Astrocyte (in vitro differentiated cells and primary cell): ENCODE results near the gene CAPN3. TPM values are rescaled to one million over a fixed set of nuclear protein-coding genes. Genes with fewer than 3 reads are reported as not detected.
A peak's percentile ranks its signal among the peaks of the same experiment; 100 is the strongest.

Experiments used
- DNase-seq: peaks from one replicate; pipeline ENCODE4 v3.0.0-alpha.2; 2010; ENCODE audit warnings: low read depth
- FAIRE-seq: peaks from 2 replicates; lab custom pipeline; 2011; peaks lifted over from hg19 to GRCh38; lab: Jason Lieb, UNC
- H2AFZ ChIP-seq: 2 replicates; pipeline ENCODE4 v1.6.0; 2012; ENCODE audit warnings: low read depth, low read length, inconsistent platforms
- H3K27ac ChIP-seq: 2 replicates; pipeline ENCODE4 v1.5.1; 2011; ENCODE audit warnings: low read depth, low read length, inconsistent platforms
- H3K27me3 ChIP-seq: 2 replicates; pipeline ENCODE4 v1.6.0; 2011; ENCODE audit warnings: low read length, inconsistent platforms; ENCODE audit not compliant: insufficient read depth
- H3K36me3 ChIP-seq: 2 replicates; pipeline ENCODE4 v1.5.1; 2011; ENCODE audit warnings: low read length, inconsistent platforms; ENCODE audit not compliant: insufficient read depth
- H3K4me1 ChIP-seq: 2 replicates; pipeline ENCODE4 v1.5.1; 2011; ENCODE audit warnings: low read length, inconsistent platforms; ENCODE audit not compliant: insufficient read depth
- H3K4me2 ChIP-seq: 2 replicates; pipeline ENCODE4 v1.6.0; 2012; ENCODE audit warnings: low read length, inconsistent platforms
- H3K4me3 ChIP-seq: 2 replicates; pipeline ENCODE4 v1.5.1; 2011; ENCODE audit warnings: low read depth, mild to moderate bottlenecking, low read length, inconsistent platforms; ENCODE audit not compliant: insufficient read depth
- H3K79me2 ChIP-seq: 2 replicates; pipeline ENCODE4 v1.6.0; 2012; ENCODE audit warnings: mild to moderate bottlenecking, low read length, inconsistent platforms; ENCODE audit not compliant: insufficient read depth
- H3K9ac ChIP-seq: 2 replicates; pipeline ENCODE4 v1.6.0; 2012; ENCODE audit warnings: mild to moderate bottlenecking, low read length, inconsistent platforms
- H3K9me3 ChIP-seq: 2 replicates; pipeline ENCODE4 v1.5.1; 2012; ENCODE audit warnings: low read depth, mild to moderate bottlenecking, low read length, inconsistent platforms; ENCODE audit not compliant: insufficient read depth
- H4K20me1 ChIP-seq: 2 replicates; pipeline ENCODE4 v1.6.0; 2012; ENCODE audit warnings: low read length, inconsistent platforms; ENCODE audit not compliant: insufficient read depth
- H3K27ac Mint-ChIP-seq: one replicate; pipeline ENCODE4 v1.8.0; 2021; ENCODE audit warnings: mild to moderate bottlenecking, mixed read lengths; ENCODE audit not compliant: unreplicated experiment
- H3K27me3 Mint-ChIP-seq: one replicate; pipeline ENCODE4 v1.8.0; 2021; ENCODE audit warnings: low read depth, mixed read lengths; ENCODE audit not compliant: unreplicated experiment
- H3K36me3 Mint-ChIP-seq: one replicate; pipeline ENCODE4 v1.8.0; 2021; ENCODE audit warnings: low read depth, mixed read lengths; ENCODE audit not compliant: unreplicated experiment
- H3K4me1 Mint-ChIP-seq: one replicate; pipeline ENCODE4 v1.8.0; 2021; ENCODE audit warnings: low read depth, mixed read lengths; ENCODE audit not compliant: unreplicated experiment
- H3K4me3 Mint-ChIP-seq: one replicate; pipeline ENCODE4 v1.8.0; 2021; ENCODE audit warnings: mild to moderate bottlenecking, moderate library complexity, mixed read lengths; ENCODE audit not compliant: unreplicated experiment
- H3K9me3 Mint-ChIP-seq: one replicate; pipeline ENCODE4 v1.8.0; 2021; ENCODE audit warnings: mild to moderate bottlenecking, mixed read lengths; ENCODE audit not compliant: unreplicated experiment
- EZH2 ChIP-seq: IDR thresholded peaks from 2 replicates; pipeline ENCODE4 v1.6.1; 2012; ENCODE audit warnings: mild to moderate bottlenecking, low read length, inconsistent platforms; ENCODE audit not compliant: insufficient read depth
- total RNA-seq: library from RNA; stranded (reverse); gene quantifications from 2 replicates; pipeline ENCODE4 v1.2.1, GENCODE V29; 2021
- TF ChIP-seq, protein P1 (sequence below): IDR thresholded peaks from 2 replicates; pipeline ENCODE4 v1.5.1; 2011; ENCODE audit warnings: low read depth, mild to moderate bottlenecking, inconsistent platforms, low read length, moderate library complexity; ENCODE audit not compliant: insufficient read depth

CAPN3 gene
- total RNA-seq, 1 donor from 2014 or later = 0.57 TPM

DNA sequence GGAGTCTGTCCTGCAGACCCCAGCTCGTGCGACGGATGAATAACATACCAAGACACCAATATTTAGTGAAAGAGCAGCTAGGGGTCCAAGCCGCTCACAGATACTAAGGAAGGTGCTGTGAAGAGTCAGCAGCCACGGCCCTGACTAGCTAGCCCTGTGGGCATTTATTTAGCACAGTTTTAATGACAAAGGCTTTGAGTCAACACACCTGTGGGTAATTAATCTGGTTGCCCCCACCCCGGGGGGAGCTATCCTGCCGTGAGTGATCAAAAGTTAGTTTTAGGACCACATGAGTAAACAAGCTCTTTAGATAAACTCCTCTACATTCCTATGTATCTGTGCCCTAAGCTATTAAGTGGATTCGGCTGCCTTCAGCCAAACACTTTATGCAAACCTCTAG lies 18.7 kb downstream of the CAPN3 start:
- no peak overlapping the region for H3K27ac Mint-ChIP-seq
- Histone ChIP-seq H3K36me3 (no peaks in the 10 kb centered on the region), H3K79me2 (no peaks in the 10 kb centered on the region), H3K27ac (no peak overlapping the region), H3K27me3 (no peaks in the 10 kb centered on the region), H3K9me3 (no peaks in the 10 kb centered on the region), H2AFZ (no peak overlapping the region), H4K20me1 (no peaks in the 10 kb centered on the region), H3K9ac (no peak overlapping the region), H3K4me1 (no peaks in the 10 kb centered on the region), H3K4me3 (no peak overlapping the region), H3K4me2 (no peak overlapping the region)
- peaks cover 8% of the 10 kb centered on the region for H3K9me3 Mint-ChIP-seq
- H3K4me3 Mint-ChIP-seq = no peak overlapping the region
- H3K36me3 Mint-ChIP-seq = no peaks in the 10 kb centered on the region
- FAIRE-seq = no peak
- no peaks in the 10 kb centered on the region for H3K4me1 Mint-ChIP-seq
- no peak for DNase-seq
- TF ChIP-seq, protein P1, sequence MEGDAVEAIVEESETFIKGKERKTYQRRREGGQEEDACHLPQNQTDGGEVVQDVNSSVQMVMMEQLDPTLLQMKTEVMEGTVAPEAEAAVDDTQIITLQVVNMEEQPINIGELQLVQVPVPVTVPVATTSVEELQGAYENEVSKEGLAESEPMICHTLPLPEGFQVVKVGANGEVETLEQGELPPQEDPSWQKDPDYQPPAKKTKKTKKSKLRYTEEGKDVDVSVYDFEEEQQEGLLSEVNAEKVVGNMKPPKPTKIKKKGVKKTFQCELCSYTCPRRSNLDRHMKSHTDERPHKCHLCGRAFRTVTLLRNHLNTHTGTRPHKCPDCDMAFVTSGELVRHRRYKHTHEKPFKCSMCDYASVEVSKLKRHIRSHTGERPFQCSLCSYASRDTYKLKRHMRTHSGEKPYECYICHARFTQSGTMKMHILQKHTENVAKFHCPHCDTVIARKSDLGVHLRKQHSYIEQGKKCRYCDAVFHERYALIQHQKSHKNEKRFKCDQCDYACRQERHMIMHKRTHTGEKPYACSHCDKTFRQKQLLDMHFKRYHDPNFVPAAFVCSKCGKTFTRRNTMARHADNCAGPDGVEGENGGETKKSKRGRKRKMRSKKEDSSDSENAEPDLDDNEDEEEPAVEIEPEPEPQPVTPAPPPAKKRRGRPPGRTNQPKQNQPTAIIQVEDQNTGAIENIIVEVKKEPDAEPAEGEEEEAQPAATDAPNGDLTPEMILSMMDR = no peak
- no peak for TF ChIP-seq EZH2
- no peaks in the 10 kb centered on the region for H3K27me3 Mint-ChIP-seq

DNA sequence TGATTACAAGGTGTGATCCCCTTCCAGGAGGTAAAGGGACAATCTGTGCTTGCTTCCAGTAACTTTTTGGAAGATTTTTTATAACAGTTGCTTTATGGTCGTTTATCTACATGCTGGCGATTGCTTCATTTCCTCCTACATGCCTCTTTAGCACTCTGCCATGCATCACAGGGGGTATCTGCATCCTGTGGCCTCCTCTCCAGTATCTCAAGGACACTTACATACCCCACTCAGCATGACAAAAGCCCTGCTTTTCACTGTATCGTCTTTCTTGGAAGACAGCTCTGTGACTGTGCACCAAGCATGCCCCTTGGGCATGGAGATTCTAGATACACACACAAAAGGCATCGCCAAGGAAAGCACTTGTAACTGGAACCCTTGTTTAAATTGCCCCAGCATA lies 25.3 kb downstream of the CAPN3 start:
- no peak overlapping the region for H3K4me3 Mint-ChIP-seq
- peaks cover 2% of the 10 kb centered on the region for H3K36me3 Mint-ChIP-seq
- DNase-seq = no peak
- Histone ChIP-seq H3K4me1 (no peaks in the 10 kb centered on the region), H4K20me1 (no peaks in the 10 kb centered on the region), H3K4me2 (no peak overlapping the region), H3K9ac (no peak overlapping the region), H3K36me3 (no peaks in the 10 kb centered on the region), H2AFZ (no peak overlapping the region), H3K27ac (no peak overlapping the region), H3K27me3 (no peaks in the 10 kb centered on the region), H3K4me3 (no peak overlapping the region), H3K79me2 (no peaks in the 10 kb centered on the region), H3K9me3 (peaks cover 2% of the 10 kb centered on the region)
- H3K27me3 Mint-ChIP-seq = peaks cover 10% of the 10 kb centered on the region
- peaks cover 5% of the 10 kb centered on the region for H3K4me1 Mint-ChIP-seq
- H3K27ac Mint-ChIP-seq = no peak overlapping the region
- no peak for FAIRE-seq
- no peaks in the 10 kb centered on the region for H3K9me3 Mint-ChIP-seq
- TF ChIP-seq, protein P1 = no peak
- no peak for TF ChIP-seq EZH2

DNA sequence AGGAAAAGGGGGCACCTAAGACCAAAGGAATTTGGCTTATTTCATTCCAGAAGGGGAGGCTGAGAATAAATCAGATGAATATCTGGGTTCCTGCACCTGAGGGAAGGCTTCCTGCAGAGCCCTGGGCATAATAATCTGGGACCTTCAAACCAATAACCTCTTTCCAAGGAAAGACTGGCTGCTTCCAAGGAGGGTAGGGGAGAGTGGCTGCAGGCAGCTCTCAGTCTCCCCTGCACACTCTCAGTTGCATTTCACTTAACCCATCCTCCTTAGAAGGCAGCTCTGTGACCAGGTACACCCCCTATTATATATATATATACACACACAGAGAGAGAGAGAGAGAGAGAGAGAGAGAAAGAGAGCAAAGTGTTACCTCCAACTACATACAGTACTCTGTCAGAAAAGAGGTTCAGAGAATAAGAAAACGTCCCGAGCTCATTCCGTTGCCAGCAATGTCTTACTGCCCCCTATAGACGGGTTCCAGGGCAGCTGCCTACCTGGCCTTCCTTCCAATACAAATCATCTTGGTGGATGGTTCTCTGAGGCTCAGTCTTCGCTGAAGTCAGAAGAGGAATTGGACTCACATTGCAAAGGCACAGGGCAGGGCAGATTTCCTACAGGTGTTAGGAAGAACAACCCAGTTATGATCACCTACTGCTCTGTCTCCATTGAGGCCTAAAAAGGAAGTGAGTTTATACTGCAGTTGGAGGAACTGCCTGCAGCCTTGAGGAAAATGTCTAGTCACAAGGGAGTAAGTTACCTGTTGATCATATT lies 26.1 kb downstream of the CAPN3 start:
- H3K4me3 Mint-ChIP-seq = no peak overlapping the region
- Histone ChIP-seq H3K27me3 (no peaks in the 10 kb centered on the region), H3K27ac (no peak overlapping the region), H2AFZ (no peak overlapping the region), H3K4me1 (no peaks in the 10 kb centered on the region), H3K9ac (no peak overlapping the region), H3K4me2 (no peak overlapping the region), H3K4me3 (no peak overlapping the region), H3K79me2 (no peaks in the 10 kb centered on the region), H3K36me3 (no peaks in the 10 kb centered on the region), H4K20me1 (no peaks in the 10 kb centered on the region), H3K9me3 (peaks cover 2% of the 10 kb centered on the region)
- no peaks in the 10 kb centered on the region for H3K9me3 Mint-ChIP-seq
- FAIRE-seq = no peak
- H3K27me3 Mint-ChIP-seq = peaks cover 10% of the 10 kb centered on the region
- TF ChIP-seq EZH2 = no peak
- TF ChIP-seq, protein P1 = peak; percentile 67
- H3K4me1 Mint-ChIP-seq = peaks cover 5% of the 10 kb centered on the region
- H3K27ac Mint-ChIP-seq = no peak overlapping the region
- H3K36me3 Mint-ChIP-seq = peaks cover 6% of the 10 kb centered on the region
- DNase-seq = peak; percentile 10
